A673 (cell line): ENCODE measurements around the gene STX18.

Source experiments
- EZH2 ChIP-seq: fragments of 200-600 bp; sonication (generic); IDR thresholded peaks from 2 replicates; pipeline ENCODE4 v1.6.1; 2017; ENCODE audit warnings: borderline replicate concordance, low read depth, mild to moderate bottlenecking, mixed read lengths, antibody characterized with exemption, low read length; ENCODE audit not compliant: poor library complexity, severe bottlenecking
- TF ChIP-seq, protein P1 (sequence below): fragments of 300-800, 200-600 bp; sonication (generic); conservative IDR thresholded peaks from 2 replicates; pipeline ENCODE4 v1.5.1; 2017; ENCODE audit warnings: low read depth, mild to moderate bottlenecking, antibody characterized with exemption, low read length, moderate library complexity, mixed read lengths

DNA sequence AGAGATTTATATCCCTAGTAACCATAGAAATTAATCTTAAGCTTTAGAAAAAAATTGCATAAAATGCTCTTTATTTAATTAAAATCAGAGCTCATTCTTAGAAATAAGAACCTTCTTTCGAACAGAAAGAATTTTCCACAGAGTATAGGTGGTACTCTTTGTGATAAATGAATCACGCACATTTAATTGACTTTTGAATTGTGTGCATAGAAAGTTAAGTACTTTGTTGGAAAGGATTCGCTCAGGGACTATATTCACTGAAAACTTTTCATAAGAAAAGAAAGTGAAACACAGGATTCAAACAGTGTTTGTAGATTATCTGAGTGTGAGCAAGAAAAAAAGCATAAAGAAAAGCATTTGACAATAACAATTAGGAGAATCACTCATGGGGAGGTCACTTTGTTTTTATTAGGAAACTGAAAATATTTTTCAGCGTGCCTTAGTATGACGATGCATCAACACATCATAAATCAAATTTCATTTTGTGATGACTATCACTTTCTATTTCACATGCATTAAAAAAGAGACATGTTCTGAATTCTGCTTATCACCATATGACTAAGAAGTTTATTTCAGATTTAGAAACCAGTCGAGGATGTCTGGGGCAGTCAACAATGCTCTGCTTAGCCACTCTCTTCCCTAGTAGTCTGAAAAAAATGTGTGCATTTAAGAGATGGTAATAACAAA lies 49.5 kb downstream of the STX18 start:
- TF ChIP-seq, protein P1, sequence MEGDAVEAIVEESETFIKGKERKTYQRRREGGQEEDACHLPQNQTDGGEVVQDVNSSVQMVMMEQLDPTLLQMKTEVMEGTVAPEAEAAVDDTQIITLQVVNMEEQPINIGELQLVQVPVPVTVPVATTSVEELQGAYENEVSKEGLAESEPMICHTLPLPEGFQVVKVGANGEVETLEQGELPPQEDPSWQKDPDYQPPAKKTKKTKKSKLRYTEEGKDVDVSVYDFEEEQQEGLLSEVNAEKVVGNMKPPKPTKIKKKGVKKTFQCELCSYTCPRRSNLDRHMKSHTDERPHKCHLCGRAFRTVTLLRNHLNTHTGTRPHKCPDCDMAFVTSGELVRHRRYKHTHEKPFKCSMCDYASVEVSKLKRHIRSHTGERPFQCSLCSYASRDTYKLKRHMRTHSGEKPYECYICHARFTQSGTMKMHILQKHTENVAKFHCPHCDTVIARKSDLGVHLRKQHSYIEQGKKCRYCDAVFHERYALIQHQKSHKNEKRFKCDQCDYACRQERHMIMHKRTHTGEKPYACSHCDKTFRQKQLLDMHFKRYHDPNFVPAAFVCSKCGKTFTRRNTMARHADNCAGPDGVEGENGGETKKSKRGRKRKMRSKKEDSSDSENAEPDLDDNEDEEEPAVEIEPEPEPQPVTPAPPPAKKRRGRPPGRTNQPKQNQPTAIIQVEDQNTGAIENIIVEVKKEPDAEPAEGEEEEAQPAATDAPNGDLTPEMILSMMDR, result no peak
- TF ChIP-seq EZH2, result no peak
